CD4-positive, CD25-positive, alpha-beta regulatory T cell (primary cell): ENCODE data around the gene RYR3. TPM values are rescaled to one million over a fixed set of nuclear protein-coding genes. Genes with fewer than 3 reads are reported as not detected.

ENCODE experiments used
- ATAC-seq, 2 donors: fragments of 150-1000 bp; cut with Tn5 transposase; one replicate each; pipeline ENCODE4 v1.10.0; 2021; ENCODE audit warnings: low read depth in 2 of 2, moderate number of reproducible peaks in 2 of 2, moderate library complexity in 1 of 2
- DNase-seq, 3 donors: peaks; one replicate each; pipeline versions ENCODE4 v3.0.0 to v3.0.0-alpha.2; 2012 to 2022; ENCODE audit warnings: mixed read lengths in 1 of 3
- H3K27ac ChIP-seq: one replicate; pipeline ENCODE4 v1.7.0; 2013; ENCODE audit warnings: mild to moderate bottlenecking, low read length; ENCODE audit not compliant: insufficient read depth, poor library complexity, severe bottlenecking
- H3K27me3 ChIP-seq: one replicate; pipeline ENCODE4 v1.7.0; 2013; ENCODE audit warnings: low read length; ENCODE audit not compliant: control insufficient read depth, insufficient read depth
- H3K36me3 ChIP-seq: one replicate; pipeline ENCODE4 v1.7.0; 2013; ENCODE audit warnings: mild to moderate bottlenecking, low read length, moderate library complexity; ENCODE audit not compliant: control insufficient read depth, insufficient read depth
- H3K4me1 ChIP-seq: 2 replicates; pipeline ENCODE4 v1.7.0; 2013; ENCODE audit warnings: mild to moderate bottlenecking, low read length; ENCODE audit not compliant: insufficient read depth, control insufficient read depth, poor library complexity, severe bottlenecking
- H3K4me3 ChIP-seq: one replicate; pipeline ENCODE4 v1.7.0; 2013; ENCODE audit warnings: low read depth, mild to moderate bottlenecking, low read length, moderate library complexity
- H3K9me3 ChIP-seq, 2 experiments: 1 replicate in 1 of 2; 2 replicates in 1 of 2; pipeline ENCODE4 v1.7.0; 2013; ENCODE audit warnings: low read length in 2 of 2, mild to moderate bottlenecking in 1 of 2, moderate library complexity in 1 of 2; ENCODE audit not compliant: control insufficient read depth in 2 of 2
- H3K27ac Mint-ChIP-seq, 3 donors: one replicate each; pipeline ENCODE4 v1.8.0; 2020 to 2022; ENCODE audit warnings: mild to moderate bottlenecking in 3 of 3, mixed read lengths in 3 of 3, moderate library complexity in 2 of 3
- H3K27me3 Mint-ChIP-seq: one replicate; pipeline ENCODE4 v1.8.0; 2022; ENCODE audit warnings: mild to moderate bottlenecking, mixed read lengths
- H3K36me3 Mint-ChIP-seq: one replicate; pipeline ENCODE4 v1.8.0; 2020; ENCODE audit warnings: mixed read lengths
- H3K4me1 Mint-ChIP-seq, 4 donors: one replicate each; pipeline ENCODE4 v1.8.0; 2020 to 2022; ENCODE audit warnings: mixed read lengths in 4 of 4, mild to moderate bottlenecking in 1 of 4
- H3K4me3 Mint-ChIP-seq, 4 donors: one replicate each; pipeline ENCODE4 v1.8.0; 2020 to 2022; ENCODE audit warnings: mild to moderate bottlenecking in 4 of 4, mixed read lengths in 4 of 4, moderate library complexity in 3 of 4
- H3K9me3 Mint-ChIP-seq, 7 donors: one replicate each; pipeline ENCODE4 v1.8.0; 2020 to 2022; ENCODE audit warnings: mixed read lengths in 7 of 7, mild to moderate bottlenecking in 3 of 7, moderate library complexity in 2 of 7
- polyA plus RNA-seq, 4 donors: library from polyadenylated mRNA; unstranded; fragments of 300-500 nt; fragmentation: Illumina TruSeq; gene quantifications; one replicate each; pipeline ENCODE4 v1.2.3, GENCODE V29; 2021
- total RNA-seq: library from RNA; stranded (reverse); gene quantifications from one replicate; pipeline ENCODE4 v1.2.3, GENCODE V29; 2022

The RYR3 gene
- total and polyA plus RNA-seq, 5 donors from 2014 or later: 0.05 to 0.19 (median 0.09) TPM; not detected in 1

DNA sequence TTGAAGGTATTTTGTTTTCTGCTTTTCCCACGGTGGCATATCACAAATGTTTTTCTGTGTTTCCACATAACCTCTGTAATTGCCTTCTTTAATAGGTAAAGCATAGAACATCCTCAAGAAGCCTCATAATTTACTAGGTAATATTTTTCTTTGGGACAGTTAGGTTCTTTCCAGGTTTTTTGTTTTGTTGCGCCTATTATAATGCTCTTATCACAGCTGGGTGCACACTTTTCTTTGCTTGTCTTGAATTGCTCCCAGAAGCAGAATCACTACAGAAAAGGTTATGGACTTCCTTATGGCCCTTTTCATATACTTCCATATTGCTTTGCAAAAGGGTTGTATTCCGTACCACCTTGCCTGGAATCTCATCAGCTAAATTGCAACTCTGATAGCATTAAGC is 213.5 kb downstream of the RYR3 start:
- no peaks in the 10 kb centered on the region for H3K27me3 Mint-ChIP-seq
- no peak overlapping the region for H3K4me3 Mint-ChIP-seq
- Histone ChIP-seq H3K9me3 (no peaks in the 10 kb centered on the region), H3K36me3 (no peaks in the 10 kb centered on the region), H3K4me1 (no peaks in the 10 kb centered on the region), H3K27ac (no peak overlapping the region), H3K4me3 (no peak overlapping the region), H3K27me3 (no peaks in the 10 kb centered on the region)
- DNase-seq (no peak), ATAC-seq (no peak)
- no peaks in the 10 kb centered on the region for H3K36me3 Mint-ChIP-seq
- peaks cover 0 to 7% (median 0%) of the 10 kb centered on the region in 7 donors for H3K9me3 Mint-ChIP-seq
- H3K27ac Mint-ChIP-seq: no peak overlapping the region
- no peaks in the 10 kb centered on the region for H3K4me1 Mint-ChIP-seq

DNA sequence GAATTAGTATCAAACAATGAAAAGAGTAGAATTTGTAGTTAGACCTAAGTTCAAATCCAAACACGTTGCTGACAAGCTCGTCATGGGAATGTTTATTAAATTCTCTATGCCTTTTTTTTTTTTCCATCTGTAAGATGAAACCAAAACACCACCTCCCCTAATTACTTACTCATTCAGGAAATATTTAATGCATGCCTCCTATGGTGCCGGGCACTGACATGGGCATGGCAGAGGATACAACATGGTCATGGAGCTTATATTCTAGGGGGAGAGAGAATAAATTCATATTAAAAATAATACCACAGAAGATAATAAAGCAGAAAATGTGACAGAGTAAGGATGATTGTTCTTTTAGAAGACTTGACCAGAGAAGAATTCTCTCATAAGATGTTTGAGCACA is 215.8 kb downstream of the RYR3 start:
- H3K4me1 Mint-ChIP-seq: no peaks in the 10 kb centered on the region
- no peak overlapping the region for H3K4me3 Mint-ChIP-seq
- H3K27me3 ChIP-seq: no peaks in the 10 kb centered on the region
- H3K4me1 ChIP-seq: no peaks in the 10 kb centered on the region
- H3K9me3 Mint-ChIP-seq: peaks cover 0 to 7% (median 0%) of the 10 kb centered on the region in 7 donors
- no peaks in the 10 kb centered on the region for H3K9me3 ChIP-seq
- H3K27ac ChIP-seq: no peak overlapping the region
- H3K36me3 Mint-ChIP-seq: no peaks in the 10 kb centered on the region
- H3K36me3 ChIP-seq: no peaks in the 10 kb centered on the region
- DNase-seq (no peak), ATAC-seq (no peak)
- H3K27ac Mint-ChIP-seq: no peak overlapping the region
- no peak overlapping the region for H3K4me3 ChIP-seq
- no peaks in the 10 kb centered on the region for H3K27me3 Mint-ChIP-seq

DNA sequence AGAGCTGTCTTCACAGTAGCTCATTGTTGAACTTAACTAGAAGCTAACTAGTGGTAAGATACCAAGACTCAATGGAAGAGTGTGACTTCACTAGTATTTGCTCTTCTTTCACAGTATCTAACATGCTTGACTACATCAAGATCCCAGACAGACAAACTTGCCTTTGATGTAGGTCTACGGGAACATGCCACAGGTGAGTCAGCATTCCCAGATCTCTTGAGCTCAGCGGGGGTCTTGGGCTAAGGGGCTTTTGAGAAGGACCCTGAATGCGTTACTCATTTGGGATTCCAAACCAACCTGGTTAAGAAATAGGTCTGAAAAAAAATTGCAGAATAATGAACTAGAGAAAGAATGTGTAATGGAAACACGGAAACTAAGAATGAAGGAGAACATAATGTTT is 222.4 kb downstream of the RYR3 start:
- Histone ChIP-seq H3K4me1 (no peaks in the 10 kb centered on the region), H3K9me3 (no peaks in the 10 kb centered on the region), H3K27me3 (no peaks in the 10 kb centered on the region), H3K4me3 (no peak overlapping the region), H3K27ac (no peak overlapping the region), H3K36me3 (no peaks in the 10 kb centered on the region)
- H3K27ac Mint-ChIP-seq: no peak overlapping the region
- no peaks in the 10 kb centered on the region for H3K36me3 Mint-ChIP-seq
- peaks cover 0 to 3% (median 0%) of the 10 kb centered on the region in 7 donors for H3K9me3 Mint-ChIP-seq
- ATAC-seq: no peak
- H3K4me1 Mint-ChIP-seq: no peaks in the 10 kb centered on the region
- no peaks in the 10 kb centered on the region for H3K27me3 Mint-ChIP-seq
- no peak for DNase-seq
- no peak overlapping the region for H3K4me3 Mint-ChIP-seq

DNA sequence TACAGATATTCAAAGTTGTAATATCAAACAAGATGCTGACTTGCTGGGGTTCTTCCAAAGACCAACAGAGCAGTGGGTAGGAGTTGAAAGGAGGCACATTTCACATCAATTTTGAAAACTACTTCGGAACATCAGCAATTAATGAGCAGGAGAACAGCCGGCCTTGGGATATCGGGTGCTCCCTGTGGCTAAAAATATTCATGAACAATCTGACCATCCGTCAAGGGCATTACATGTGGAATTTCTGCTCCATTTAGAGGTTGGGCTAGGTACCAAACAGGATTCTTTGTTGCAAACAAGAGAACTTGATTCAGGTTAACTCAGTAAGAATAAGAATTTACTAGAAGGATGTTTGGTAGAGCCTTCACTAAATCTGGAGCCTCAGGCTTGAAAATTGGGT is 223.9 kb downstream of the RYR3 start:
- ATAC-seq (no peak), DNase-seq (no peak)
- Mint-ChIP-seq H3K36me3 (no peaks in the 10 kb centered on the region), H3K9me3 (peaks cover 0 to 2% (median 0%) of the 10 kb centered on the region in 7 donors), H3K27me3 (no peaks in the 10 kb centered on the region), H3K4me1 (no peaks in the 10 kb centered on the region), H3K27ac (no peak overlapping the region), H3K4me3 (no peak overlapping the region)
- no peak overlapping the region for H3K4me3 ChIP-seq
- H3K4me1 ChIP-seq: no peaks in the 10 kb centered on the region
- H3K27ac ChIP-seq: no peak overlapping the region
- no peaks in the 10 kb centered on the region for H3K9me3 ChIP-seq
- no peaks in the 10 kb centered on the region for H3K27me3 ChIP-seq
- no peaks in the 10 kb centered on the region for H3K36me3 ChIP-seq

DNA sequence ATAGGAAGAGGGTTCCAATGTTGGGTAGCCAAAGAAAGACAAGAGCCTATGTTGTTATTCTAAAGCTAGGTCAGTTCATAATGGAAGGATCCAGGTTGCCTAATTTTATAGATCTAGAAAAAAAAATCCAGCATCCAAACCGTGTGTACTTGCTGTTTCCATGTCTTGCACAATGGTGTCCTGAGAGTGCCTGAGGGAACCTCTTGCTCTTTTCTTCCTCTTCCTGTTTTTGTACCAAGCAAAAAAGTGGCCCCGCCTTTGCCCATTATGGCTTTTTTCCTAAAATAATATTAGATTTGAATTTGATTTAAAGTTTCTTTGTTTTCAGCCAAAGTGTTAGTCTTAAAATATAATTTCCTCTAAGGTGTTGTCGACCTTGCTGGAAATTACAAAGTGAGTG is 224.4 kb downstream of the RYR3 start:
- no peaks in the 10 kb centered on the region for H3K4me1 Mint-ChIP-seq
- no peaks in the 10 kb centered on the region for H3K36me3 Mint-ChIP-seq
- H3K27ac ChIP-seq: no peak overlapping the region
- ATAC-seq (no peak), DNase-seq (no peak)
- H3K9me3 ChIP-seq: no peaks in the 10 kb centered on the region
- H3K27ac Mint-ChIP-seq: no peak overlapping the region
- no peaks in the 10 kb centered on the region for H3K27me3 Mint-ChIP-seq
- no peak overlapping the region for H3K4me3 ChIP-seq
- H3K27me3 ChIP-seq: no peaks in the 10 kb centered on the region
- H3K4me3 Mint-ChIP-seq: no peak overlapping the region
- H3K9me3 Mint-ChIP-seq: peaks cover 0 to 2% (median 0%) of the 10 kb centered on the region in 7 donors
- no peaks in the 10 kb centered on the region for H3K36me3 ChIP-seq
- no peaks in the 10 kb centered on the region for H3K4me1 ChIP-seq

DNA sequence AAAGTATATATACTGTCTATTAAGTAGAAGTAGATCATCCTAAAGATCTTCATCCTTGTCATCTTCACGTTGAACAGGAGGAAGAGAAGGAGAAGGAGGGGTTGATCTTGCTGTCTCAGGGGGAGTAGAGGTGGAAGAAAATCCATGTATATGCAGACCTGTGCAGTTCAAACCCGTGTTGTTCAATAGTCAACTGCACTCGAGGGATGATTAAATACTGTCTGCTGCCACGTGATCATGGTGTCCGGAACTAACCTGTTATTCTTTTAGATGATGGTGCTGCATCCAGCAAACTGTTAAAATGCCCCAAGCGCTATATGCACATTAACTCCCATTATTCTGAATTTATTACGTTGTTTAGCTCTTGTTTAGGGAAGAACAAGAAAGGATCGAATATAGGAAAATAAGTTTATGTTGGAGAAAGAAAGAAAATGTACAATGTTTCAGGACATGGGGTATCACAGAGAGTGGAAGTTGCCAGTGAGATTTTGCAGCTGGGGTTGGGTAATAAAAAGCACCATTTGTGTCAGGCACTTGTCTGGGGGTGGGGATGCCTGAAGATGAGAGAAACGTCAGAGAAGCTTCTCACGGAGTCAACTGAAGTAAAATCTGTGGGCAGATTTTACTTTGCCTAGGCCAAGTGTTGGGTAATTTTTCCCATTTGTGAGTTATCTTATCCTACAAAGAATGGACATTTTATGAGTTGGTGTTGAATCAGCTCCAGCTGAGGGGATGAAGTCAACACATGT is 229.2 kb downstream of the RYR3 start:
- Histone ChIP-seq H3K9me3 (no peaks in the 10 kb centered on the region), H3K4me3 (no peak overlapping the region), H3K27ac (no peak overlapping the region), H3K4me1 (no peaks in the 10 kb centered on the region), H3K27me3 (no peaks in the 10 kb centered on the region), H3K36me3 (no peaks in the 10 kb centered on the region)
- no peak overlapping the region for H3K4me3 Mint-ChIP-seq
- H3K9me3 Mint-ChIP-seq: peaks cover 0 to 4% (median 0%) of the 10 kb centered on the region in 7 donors
- ATAC-seq (no peak), DNase-seq (no peak)
- no peak overlapping the region for H3K27ac Mint-ChIP-seq
- H3K36me3 Mint-ChIP-seq: no peaks in the 10 kb centered on the region
- H3K4me1 Mint-ChIP-seq: no peaks in the 10 kb centered on the region
- H3K27me3 Mint-ChIP-seq: no peaks in the 10 kb centered on the region

DNA sequence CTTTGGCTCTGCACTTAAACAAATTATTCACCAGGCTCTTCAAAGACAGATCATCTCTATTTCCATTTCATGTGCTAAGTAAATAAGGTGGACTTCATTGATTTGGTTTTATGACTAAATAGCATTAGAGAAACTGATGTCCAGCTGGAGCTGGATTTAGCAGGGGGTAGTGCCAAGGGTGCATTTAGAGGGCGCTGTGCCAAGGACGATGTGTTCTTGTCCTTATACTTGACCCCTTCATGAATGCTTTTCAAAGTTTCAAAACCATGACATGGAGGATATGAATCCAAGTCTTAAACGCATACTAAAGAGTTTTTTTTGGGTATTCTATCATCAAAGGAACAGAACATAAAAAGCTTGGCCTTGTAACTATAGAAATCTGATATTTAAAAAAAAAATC is 233.2 kb downstream of the RYR3 start:
- Mint-ChIP-seq H3K4me1 (no peaks in the 10 kb centered on the region), H3K36me3 (no peaks in the 10 kb centered on the region), H3K27me3 (no peaks in the 10 kb centered on the region), H3K9me3 (peaks cover 0 to 2% (median 0%) of the 10 kb centered on the region in 7 donors), H3K27ac (no peak overlapping the region), H3K4me3 (no peak overlapping the region)
- ATAC-seq: no peak
- Histone ChIP-seq H3K4me1 (no peaks in the 10 kb centered on the region), H3K27me3 (no peaks in the 10 kb centered on the region), H3K36me3 (no peaks in the 10 kb centered on the region), H3K4me3 (no peak overlapping the region), H3K27ac (no peak overlapping the region), H3K9me3 (no peaks in the 10 kb centered on the region)
- DNase-seq: no peak

DNA sequence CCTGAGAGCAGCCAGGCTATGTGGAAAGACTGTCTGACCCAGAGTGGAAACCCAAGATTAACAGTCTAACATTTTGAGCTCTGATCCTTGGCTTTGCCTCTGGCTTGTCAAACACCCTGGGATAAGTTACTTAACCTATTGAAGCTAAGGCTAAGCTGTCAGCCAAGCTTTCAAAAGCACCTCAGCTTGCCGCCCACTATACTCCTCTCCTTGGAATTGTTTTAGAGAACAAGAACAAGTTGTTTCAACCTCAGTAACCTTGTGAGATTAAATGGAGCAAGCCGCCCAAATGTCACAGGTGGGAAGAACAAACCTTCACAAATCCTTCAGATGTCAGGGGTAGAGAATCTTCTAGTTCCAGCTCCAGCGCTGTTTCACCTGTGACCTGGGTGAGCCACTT is 235.1 kb downstream of the RYR3 start:
- Mint-ChIP-seq H3K4me3 (no peak overlapping the region), H3K27ac (no peak overlapping the region), H3K4me1 (no peaks in the 10 kb centered on the region), H3K27me3 (no peaks in the 10 kb centered on the region), H3K9me3 (peaks cover 0 to 8% (median 0%) of the 10 kb centered on the region in 7 donors), H3K36me3 (no peaks in the 10 kb centered on the region)
- no peaks in the 10 kb centered on the region for H3K4me1 ChIP-seq
- H3K27ac ChIP-seq: no peak overlapping the region
- no peaks in the 10 kb centered on the region for H3K9me3 ChIP-seq
- no peaks in the 10 kb centered on the region for H3K36me3 ChIP-seq
- H3K4me3 ChIP-seq: no peak overlapping the region
- ATAC-seq: no peak
- no peaks in the 10 kb centered on the region for H3K27me3 ChIP-seq
- no peak for DNase-seq
